GM19467 (cell line): ENCODE measurements around the gene CDC45.

Experiments used
- ATAC-seq: cut with Tn5 transposase; IDR thresholded peaks from one replicate; pipeline ENCODE4 v1.9.1; 2021; ENCODE audit warnings: mild to moderate bottlenecking, moderate library complexity; ENCODE audit not compliant: unreplicated experiment

CDC45 gene

GRCh38 chr22:19514831-19515565 lies 35.3 kb downstream of the CDC45 start:
- ATAC-seq = no peak

GRCh38 chr22:19515654-19516377 lies 36.1 kb downstream of the CDC45 start:
- no peak for ATAC-seq

GRCh38 chr22:19516378-19517170 lies 36.9 kb downstream of the CDC45 start:
- ATAC-seq = no peak

- no peak for ATAC-seq
Measured at GRCh38 chr22:19517171-19517500, 37.4 kb downstream of the CDC45 start.

GRCh38 chr22:19517919-19518611 lies 38.3 kb downstream of the CDC45 start:
- ATAC-seq = no peak

- ATAC-seq = no peak
Measured at GRCh38 chr22:19518635-19519034, 38.9 kb downstream of the CDC45 start.

- ATAC-seq = no peak
Measured at GRCh38 chr22:19519041-19519926, 39.6 kb downstream of the CDC45 start.

GRCh38 chr22:19520007-19520406 lies 40.3 kb downstream of the CDC45 start:
- ATAC-seq = no peak

GRCh38 chr22:19520566-19521305 lies 41.0 kb downstream of the CDC45 start:
- no peak for ATAC-seq

- ATAC-seq = no peak
Measured at GRCh38 chr22:19522190-19522880, 42.6 kb downstream of the CDC45 start.

GRCh38 chr22:19522881-19523239 lies 43.1 kb downstream of the CDC45 start:
- no peak for ATAC-seq

GRCh38 chr22:19523240-19524169 lies 43.8 kb downstream of the CDC45 start:
- ATAC-seq = no peak

- no peak for ATAC-seq
Measured at GRCh38 chr22:19524170-19525115, 44.7 kb downstream of the CDC45 start, which contains the start of gene CLDN5. TSS of gene CLDN5 (minus strand) at chr22:19524410. CDS start at chr22:19524255, 155 bp downstream.

GRCh38 chr22:19525116-19525660 lies 45.5 kb downstream of the CDC45 start:
- ATAC-seq = no peak

GRCh38 chr22:19525666-19526065 lies 45.9 kb downstream of the CDC45 start:
- ATAC-seq = no peak

- no peak for ATAC-seq
Measured at GRCh38 chr22:19526076-19526701, 46.5 kb downstream of the CDC45 start.
